Gastrocnemius medialis (tissue), 4 donors: ENCODE measurements around the gene GRID1. TPM values are rescaled to one million over a fixed set of nuclear protein-coding genes. Genes with fewer than 3 reads are reported as not detected.

Source experiments
- ATAC-seq, 2 donors: fragments of 150-250 bp; one replicate each; pipeline ENCODE4 v1.9.1; 2016
- DNase-seq, 2 donors: peaks; one replicate each; pipeline ENCODE4 v3.0.0-alpha.2; 2019
- H3K27ac ChIP-seq, 4 donors: fragments of 200-600 bp; sonication (generic); 1 replicate in 1 of 4; 2 replicates in 3 of 4; pipeline ENCODE4 v1.5.1; 2016 to 2018; ENCODE audit warnings: mild to moderate bottlenecking in 2 of 4, moderate library complexity in 1 of 4
- H3K27me3 ChIP-seq, 3 donors: fragments of 200-600 bp; sonication (generic) in 2 of 3; 1 replicate in 1 of 3; 2 replicates in 2 of 3; pipeline versions ENCODE4 v1.5.1 to v1.6.0; 2016 to 2019; ENCODE audit warnings: mild to moderate bottlenecking in 1 of 3, moderate library complexity in 1 of 3
- H3K36me3 ChIP-seq, 2 donors: fragments of 200-600 bp; sonication (generic) in 1 of 2; one replicate each; pipeline ENCODE4 v1.5.1; 2017 to 2018
- H3K4me1 ChIP-seq, 2 donors: fragments of 200-600 bp; sonication (generic) in 1 of 2; one replicate each; pipeline ENCODE4 v1.5.1; 2016 to 2017; ENCODE audit warnings: mild to moderate bottlenecking in 2 of 2
- H3K4me3 ChIP-seq, 4 donors: fragments of 200-600 bp; sonication (generic) in 3 of 4; 1 replicate in 1 of 4; 2 replicates in 3 of 4; pipeline ENCODE4 v1.5.1; 2016 to 2019; ENCODE audit warnings: mild to moderate bottlenecking in 2 of 4
- H3K9me3 ChIP-seq, 3 donors: fragments of 200-600 bp; sonication (generic) in 2 of 3; 1 replicate in 1 of 3; 2 replicates in 2 of 3; pipeline ENCODE4 v1.5.1; 2016 to 2019
- CTCF ChIP-seq, 5 experiments: fragments of 450-650 bp in 3 of 5; fragments of 200-600 bp in 2 of 5; sonication (generic) in 2 of 5; IDR thresholded peaks in 4 of 5; conservative IDR thresholded peaks in 1 of 5; 1 replicate in 4 of 5; 2 replicates in 1 of 5; pipeline ENCODE4 v1.5.1; 2016 to 2019; ENCODE audit warnings: antibody characterized with exemption in 5 of 5, mild to moderate bottlenecking in 3 of 5, moderate library complexity in 3 of 5
- POLR2A ChIP-seq, 2 donors: fragments of 450-650 bp; IDR thresholded peaks; one replicate each; pipeline ENCODE4 v1.6.1; 2017; ENCODE audit warnings: antibody characterized with exemption in 2 of 2, mild to moderate bottlenecking in 2 of 2, moderate library complexity in 2 of 2
- in situ Hi-C, 4 donors: fragments of 200-750 bp; cut with MboI; loops; one replicate each; pipeline versions ENCODE4 v1.15.0 to v1.8.0; 2017; ENCODE audit warnings: low sequenced_read_pairs in 4 of 4
- intact Hi-C: fragments of 100-400 bp; cut with DNase I; formaldehyde crosslinking; loops from one replicate; pipeline ENCODE4 v1.15.1; 2023; ENCODE audit warnings: low total_unique reads
- total RNA-seq, 4 donors: library from RNA; depleted of rRNA; stranded (reverse); fragments of >200 nt; gene quantifications; one replicate each; pipeline versions ENCODE4 v1.1.0 to v1.2.3, GENCODE V29; 2016

GRID1 gene
- total RNA-seq, 4 donors from 2014 or later, result 0.17 to 1.4 (median 0.79) TPM

DNA sequence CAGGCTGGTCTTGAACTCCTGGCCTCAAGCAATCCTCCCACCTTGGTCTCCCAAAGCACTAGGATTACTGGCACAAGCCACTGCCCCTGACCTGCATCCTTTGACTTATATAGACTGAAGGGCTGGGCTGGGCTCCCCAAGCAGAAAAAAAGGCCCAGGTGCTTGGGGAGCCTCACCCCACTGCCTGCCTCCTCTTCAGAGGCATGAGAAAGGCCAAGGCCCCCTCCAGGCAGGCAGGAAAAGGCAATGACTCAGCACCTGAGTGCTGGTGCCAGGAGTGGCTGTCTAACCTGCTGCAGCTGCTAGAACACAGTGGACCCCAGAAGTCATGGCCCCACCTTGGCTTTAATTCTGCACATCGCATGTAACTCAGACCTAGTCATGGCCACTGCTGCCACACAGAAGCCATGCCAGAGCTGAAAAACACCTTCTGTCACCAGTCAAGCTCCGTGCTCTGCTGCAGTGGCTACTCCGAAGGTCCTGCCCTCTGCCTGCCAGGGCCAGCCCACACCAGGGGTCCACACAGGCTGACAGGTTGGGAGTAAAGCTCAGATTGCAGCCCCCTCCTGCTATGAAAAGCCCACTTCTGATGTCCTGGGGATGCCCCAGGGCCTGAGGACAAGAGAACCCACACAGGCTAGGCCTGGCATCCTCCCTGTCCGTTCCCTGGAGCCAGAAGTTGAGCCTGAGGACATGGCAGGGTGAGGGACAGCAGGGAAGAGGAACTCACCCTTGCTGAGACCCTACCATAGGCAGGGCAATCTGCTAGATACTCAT, 48.5 kb downstream of the GRID1 start:
- no peaks in the 10 kb centered on the region for H3K4me1 ChIP-seq
- intact Hi-C loops (no loop called here), in situ Hi-C loops (no loop called here)
- no peak for TF ChIP-seq CTCF (IDR thresholded peaks at IDR 0.05 in 4 of 5, conservative IDR thresholded peaks at IDR 0.05 in 1 of 5)
- H3K27me3 ChIP-seq, result no peaks in the 10 kb centered on the region
- no peak overlapping the region for H3K27ac ChIP-seq
- DNase-seq (no peak), ATAC-seq (no peak)
- no peak overlapping the region for H3K4me3 ChIP-seq
- H3K9me3 ChIP-seq, result no peaks in the 10 kb centered on the region
- H3K36me3 ChIP-seq, result no peaks in the 10 kb centered on the region

DNA sequence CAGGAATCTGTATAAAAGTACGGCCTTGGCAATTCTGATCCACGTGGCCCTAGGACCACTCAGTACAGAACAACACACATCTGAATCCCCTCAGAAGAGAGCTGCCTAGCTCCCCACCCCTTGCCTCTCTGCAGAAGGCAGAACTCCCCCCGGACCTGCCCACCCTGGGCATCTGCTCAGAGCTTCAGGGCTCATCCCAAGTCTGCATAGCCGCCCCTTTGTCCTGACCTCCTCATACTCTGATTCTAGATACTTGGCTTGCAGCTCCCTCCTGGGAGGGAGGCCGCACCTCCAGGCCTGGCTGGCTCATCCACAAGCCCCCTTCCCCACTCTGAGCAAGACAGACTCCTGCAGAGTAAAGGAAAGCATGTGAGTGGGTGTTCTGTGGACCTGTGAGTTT, 49.6 kb downstream of the GRID1 start:
- TF ChIP-seq CTCF (IDR thresholded peaks at IDR 0.05 in 4 of 5, conservative IDR thresholded peaks at IDR 0.05 in 1 of 5) (no peak), POLR2A (IDR thresholded peaks at IDR 0.05) (no peak)
- Histone ChIP-seq H3K27me3 (no peaks in the 10 kb centered on the region), H3K4me3 (no peak overlapping the region), H3K36me3 (no peaks in the 10 kb centered on the region), H3K9me3 (no peaks in the 10 kb centered on the region), H3K4me1 (no peaks in the 10 kb centered on the region), H3K27ac (no peak overlapping the region)
- intact Hi-C loops (no loop called here), in situ Hi-C loops (no loop called here)
- no peak for DNase-seq
- ATAC-seq, result no peak

DNA sequence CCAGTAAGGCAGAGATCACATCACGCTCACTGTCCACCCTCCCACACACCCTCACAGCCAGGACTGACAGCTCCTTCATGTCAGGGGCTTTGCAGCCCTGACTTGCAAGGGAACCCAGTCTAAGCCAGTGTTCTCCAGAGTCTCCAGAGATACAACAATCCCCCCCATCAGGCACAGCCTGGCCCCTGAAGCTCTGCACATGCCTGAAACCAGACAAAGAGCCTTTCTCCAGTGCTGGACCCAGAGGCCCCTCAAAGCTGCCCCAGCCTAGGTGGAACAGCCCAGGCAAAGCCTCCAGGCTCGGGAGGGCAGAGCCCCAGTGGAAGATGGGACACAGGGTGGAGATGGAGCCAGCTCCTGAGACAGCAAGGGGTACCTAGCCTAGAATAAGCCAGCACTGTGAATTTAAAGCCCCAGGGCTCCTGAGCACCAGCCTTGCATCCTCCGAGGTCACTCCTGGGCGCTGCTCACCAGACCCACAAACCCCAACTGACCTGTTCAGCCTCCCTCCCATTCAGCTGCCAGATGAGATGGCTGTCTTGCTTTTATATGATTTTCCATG, 50.2 kb downstream of the GRID1 start:
- intact Hi-C loops, result no loop called here

DNA sequence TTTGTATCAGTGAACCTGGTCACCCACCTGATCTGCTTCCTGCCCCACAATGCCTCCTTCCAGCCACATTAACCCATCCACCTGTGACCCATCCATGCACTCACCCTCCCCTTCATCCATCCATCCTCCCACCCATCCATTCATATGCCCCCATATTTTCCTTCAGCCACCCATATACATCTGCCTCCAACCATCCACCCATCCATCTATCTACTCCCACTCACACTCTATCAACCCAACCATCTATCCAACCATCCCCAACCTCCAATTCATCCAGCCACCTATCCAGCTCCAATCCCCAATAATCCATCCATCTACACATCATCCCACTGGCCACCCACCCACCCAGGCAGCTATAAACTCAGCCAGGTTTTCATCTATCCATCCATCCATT, 51.0 kb downstream of the GRID1 start:
- TF ChIP-seq POLR2A (IDR thresholded peaks at IDR 0.05), result no peak
- TF ChIP-seq CTCF (IDR thresholded peaks at IDR 0.05 in 4 of 5, conservative IDR thresholded peaks at IDR 0.05 in 1 of 5), result no peak
- in situ Hi-C loops (no loop called here), intact Hi-C loops (no loop called here)
- H3K4me1 ChIP-seq, result no peaks in the 10 kb centered on the region
- H3K36me3 ChIP-seq, result no peaks in the 10 kb centered on the region
- no peaks in the 10 kb centered on the region for H3K9me3 ChIP-seq
- no peaks in the 10 kb centered on the region for H3K27me3 ChIP-seq
- H3K27ac ChIP-seq, result no peak overlapping the region
- DNase-seq (no peak), ATAC-seq (no peak)
- H3K4me3 ChIP-seq, result no peak overlapping the region

More for the DNA sequence above, 50.2 kb downstream of the GRID1 start:
- DNase-seq (no peak), ATAC-seq (no peak)
- Histone ChIP-seq H3K4me3 (no peak overlapping the region), H3K9me3 (no peaks in the 10 kb centered on the region), H3K27ac (no peak overlapping the region), H3K36me3 (no peaks in the 10 kb centered on the region), H3K27me3 (no peaks in the 10 kb centered on the region), H3K4me1 (no peaks in the 10 kb centered on the region)
- TF ChIP-seq CTCF (IDR thresholded peaks at IDR 0.05 in 4 of 5, conservative IDR thresholded peaks at IDR 0.05 in 1 of 5) (no peak), POLR2A (IDR thresholded peaks at IDR 0.05) (no peak)
- in situ Hi-C loops, result no loop called here
